B cell (primary cell): Measurements from ENCODE around the gene PPFIA1. TPM values are rescaled to one million over a fixed set of nuclear protein-coding genes. Genes with fewer than 3 reads are reported as not detected.

Experiments used
- ATAC-seq: fragments of 200-7000 bp; cut with Tn5 transposase; one replicate; pipeline ENCODE4 v1.10.0; 2021; ENCODE audit warnings: low read depth, mild to moderate bottlenecking, moderate number of reproducible peaks, moderate library complexity
- CTCF ChIA-PET: fragments of 350-600 bp; sonication (Branson Sonifier 250); formaldehyde crosslinking; loops from one replicate; lab custom pipeline; 2021; ENCODE audit warnings: antibody characterized with exemption, inconsistent platforms; lab: Charles Lee
- POLR2A ChIA-PET: fragments of 350-600 bp; sonication (Branson Sonifier 250); formaldehyde crosslinking; loops from one replicate; lab custom pipeline; 2021; ENCODE audit warnings: antibody characterized with exemption; lab: Charles Lee
- DNase-seq: peaks from one replicate; pipeline ENCODE4 v3.0.0; 2013
- H2AFZ ChIP-seq: 2 replicates; pipeline ENCODE4 v1.6.1; 2012; ENCODE audit warnings: mild to moderate bottlenecking, low read depth, low read length; ENCODE audit not compliant: insufficient read depth, poor library complexity, severe bottlenecking
- H3K27ac ChIP-seq, 2 donors: 1 replicate in 1 of 2; 2 replicates in 1 of 2; pipeline ENCODE4 v1.5.1; 2012 to 2013; ENCODE audit warnings: low read length in 2 of 2, mild to moderate bottlenecking in 2 of 2, moderate library complexity in 1 of 2
- H3K27me3 ChIP-seq, 4 experiments: fragments of 200-600 bp in 1 of 4; sonication (generic) in 1 of 4; replicated peaks in 1 of 4; 1 replicate in 2 of 4; 2 replicates in 2 of 4; pipeline versions ENCODE4 v1.6.1 to v1.7.0; 2013 to 2016; ENCODE audit warnings: low read length in 3 of 4, mild to moderate bottlenecking in 2 of 4, mixed read lengths in 1 of 4, moderate library complexity in 1 of 4; ENCODE audit not compliant: insufficient read depth in 4 of 4, control insufficient read depth in 3 of 4; ENCODE audit errors: control extremely low read depth in 1 of 4
- H3K36me3 ChIP-seq, 2 experiments: replicated peaks in 1 of 2; 1 replicate in 1 of 2; 2 replicates in 1 of 2; pipeline versions ENCODE4 v1.6.1 to v1.7.1; 2013; ENCODE audit warnings: low read length in 1 of 2; ENCODE audit not compliant: insufficient read depth in 2 of 2, control insufficient read depth in 1 of 2; ENCODE audit errors: control extremely low read depth in 1 of 2, extremely low read depth in 1 of 2
- H3K4me1 ChIP-seq, 2 donors: fragments of 200-600 bp in 1 of 2; sonication (generic) in 1 of 2; 1 replicate in 1 of 2; 2 replicates in 1 of 2; pipeline versions ENCODE4 v1.5.1 to v1.6.1; 2013 to 2017; ENCODE audit warnings: low read length in 2 of 2; ENCODE audit not compliant: control insufficient read depth in 2 of 2, insufficient read depth in 2 of 2
- H3K4me2 ChIP-seq: replicated peaks from 2 replicates; pipeline ENCODE3; 2012; ENCODE audit warnings: mild to moderate bottlenecking, low read depth, low read length; ENCODE audit not compliant: poor library complexity, severe bottlenecking
- H3K4me3 ChIP-seq, 5 experiments: fragments of 200-600 bp in 1 of 5; sonication (generic) in 1 of 5; 1 replicate in 3 of 5; 2 replicates in 2 of 5; pipeline versions ENCODE4 v1.5.1 to v1.7.0; 2011 to 2016; ENCODE audit warnings: low read length in 4 of 5, mild to moderate bottlenecking in 4 of 5, low read depth in 2 of 5, control low read depth in 1 of 5, moderate library complexity in 1 of 5; ENCODE audit not compliant: insufficient read depth in 1 of 5; ENCODE audit errors: control extremely low read depth in 1 of 5, extremely low read depth in 1 of 5
- H3K79me2 ChIP-seq: fragments of 200-600 bp; sonication (generic); one replicate; pipeline ENCODE4 v1.6.0; 2016; ENCODE audit warnings: low read length; ENCODE audit not compliant: control insufficient read depth, insufficient read depth
- H3K9ac ChIP-seq: fragments of 200-600 bp; sonication (generic); 2 replicates; pipeline ENCODE4 v1.6.1; 2017; ENCODE audit warnings: mild to moderate bottlenecking, low read length, moderate library complexity
- H3K9me3 ChIP-seq, 3 donors: one replicate each; pipeline versions ENCODE4 v1.6.1 to v1.7.1; 2013; ENCODE audit warnings: low read length in 2 of 3; ENCODE audit not compliant: control insufficient read depth in 2 of 3, insufficient read depth in 1 of 3; ENCODE audit errors: control extremely low read depth in 1 of 3
- H4K20me1 ChIP-seq: 2 replicates; pipeline ENCODE4 v1.6.0; 2012; ENCODE audit warnings: mild to moderate bottlenecking, low read length; ENCODE audit not compliant: insufficient read depth, control insufficient read depth, poor library complexity, severe bottlenecking
- H3K27ac Mint-ChIP-seq: one replicate; pipeline ENCODE4 v1.8.0; 2021; ENCODE audit warnings: mixed read lengths
- H3K27me3 Mint-ChIP-seq: one replicate; pipeline ENCODE4 v1.8.0; 2021; ENCODE audit warnings: mixed read lengths
- H3K4me1 Mint-ChIP-seq: one replicate; pipeline ENCODE4 v1.8.0; 2021; ENCODE audit warnings: mixed read lengths
- H3K4me3 Mint-ChIP-seq: one replicate; pipeline ENCODE4 v1.8.0; 2021; ENCODE audit warnings: mixed read lengths
- H3K9me3 Mint-ChIP-seq: one replicate; pipeline ENCODE4 v1.8.0; 2022; ENCODE audit warnings: mixed read lengths; ENCODE audit not compliant: insufficient read depth
- EZH2 ChIP-seq: IDR thresholded peaks from 2 replicates; pipeline ENCODE4 v1.6.1; 2012; ENCODE audit warnings: borderline replicate concordance, low read depth, mild to moderate bottlenecking, moderate library complexity, low read length; ENCODE audit not compliant: insufficient read depth, poor library complexity, severe bottlenecking
- WGBS: methylation state at CpG from one replicate; pipeline ENCODE4 v1.1.5; 2013; ENCODE audit warnings: missing lambda C conversion rate; ENCODE audit not compliant: insufficient coverage; 5-methylcytosine and 5-hydroxymethylcytosine counted together
- intact Hi-C: fragments of 100-400 bp; cut with micrococcal nuclease; formaldehyde crosslinking; loops from one replicate; pipeline ENCODE4 v1.10.0; 2022
- polyA plus RNA-seq: library from polyadenylated mRNA; depleted of rRNA; stranded (reverse); fragments of >200 nt; gene quantifications from 2 replicates; pipeline ENCODE4 v1.2.3, GENCODE V29; 2012
- total RNA-seq, 2 donors: library from RNA; stranded (reverse); fragments of 120-200 nt in 1 of 2; gene quantifications; 1 replicate in 1 of 2; 2 replicates in 1 of 2; pipeline versions ENCODE4 v1.2.3 to v1.2.4, GENCODE V29; 2013 to 2022
- TF ChIP-seq, protein P1 (sequence below): fragments of 200-600 bp; IDR thresholded peaks from one replicate; pipeline ENCODE4 v1.8.0; 2022; ENCODE audit warnings: antibody characterized with exemption, mild to moderate bottlenecking

The PPFIA1 gene
- total and polyA plus RNA-seq, 2 donors (not counting 1 experiment from before 2014, with no cell fraction given): 21.8 to 70.4 TPM

DNA sequence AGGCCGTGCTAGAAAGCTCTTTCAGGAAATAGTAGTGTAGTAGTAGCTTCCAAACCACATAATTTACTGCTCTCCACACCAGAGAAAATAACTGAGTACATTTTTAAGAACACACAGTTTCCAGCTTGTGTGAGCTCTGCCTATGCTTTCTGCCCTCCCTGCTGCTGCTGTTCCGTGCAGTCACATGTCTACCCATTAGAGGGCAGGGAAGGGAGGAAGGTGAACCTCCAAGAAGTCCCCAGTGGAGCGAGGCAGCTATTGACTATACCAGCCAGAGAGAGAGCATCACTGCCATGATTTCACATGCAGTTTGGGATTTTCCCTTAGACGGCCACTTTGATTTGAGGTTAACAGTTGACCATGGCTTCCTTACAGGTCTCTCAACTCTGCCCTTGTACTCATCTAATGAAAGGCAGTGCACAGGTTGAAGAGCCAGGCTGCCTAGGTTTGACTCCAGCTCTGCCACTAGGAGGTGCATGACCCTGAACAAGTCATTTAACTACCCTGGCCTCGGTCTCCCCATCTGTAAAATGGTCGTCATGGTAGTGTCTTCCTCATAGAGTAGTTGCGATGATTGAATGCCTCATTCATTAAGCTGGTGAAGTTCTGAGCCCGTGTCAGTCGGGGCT is 108.1 kb downstream of the PPFIA1 start:
- Mint-ChIP-seq H3K9me3 (no peaks in the 10 kb centered on the region), H3K4me3 (no peak overlapping the region), H3K27ac (no peak overlapping the region), H3K4me1 (no peaks in the 10 kb centered on the region), H3K27me3 (no peaks in the 10 kb centered on the region)
- Histone ChIP-seq H3K9ac (no peak overlapping the region), H3K9me3 (no peaks in the 10 kb centered on the region), H3K4me1 (no peaks in the 10 kb centered on the region), H3K36me3 (peaks cover 2 to 56% of the 10 kb centered on the region in 2 experiments), H3K27me3 (no peaks in the 10 kb centered on the region), H3K4me2 (no peak overlapping the region), H3K4me3 (no peak overlapping the region), H3K79me2 (no peaks in the 10 kb centered on the region), H2AFZ (no peak overlapping the region), H4K20me1 (no peaks in the 10 kb centered on the region), H3K27ac (no peak overlapping the region)
- ATAC-seq: no peak
- TF ChIP-seq EZH2: no peak
- TF ChIP-seq, protein P1, sequence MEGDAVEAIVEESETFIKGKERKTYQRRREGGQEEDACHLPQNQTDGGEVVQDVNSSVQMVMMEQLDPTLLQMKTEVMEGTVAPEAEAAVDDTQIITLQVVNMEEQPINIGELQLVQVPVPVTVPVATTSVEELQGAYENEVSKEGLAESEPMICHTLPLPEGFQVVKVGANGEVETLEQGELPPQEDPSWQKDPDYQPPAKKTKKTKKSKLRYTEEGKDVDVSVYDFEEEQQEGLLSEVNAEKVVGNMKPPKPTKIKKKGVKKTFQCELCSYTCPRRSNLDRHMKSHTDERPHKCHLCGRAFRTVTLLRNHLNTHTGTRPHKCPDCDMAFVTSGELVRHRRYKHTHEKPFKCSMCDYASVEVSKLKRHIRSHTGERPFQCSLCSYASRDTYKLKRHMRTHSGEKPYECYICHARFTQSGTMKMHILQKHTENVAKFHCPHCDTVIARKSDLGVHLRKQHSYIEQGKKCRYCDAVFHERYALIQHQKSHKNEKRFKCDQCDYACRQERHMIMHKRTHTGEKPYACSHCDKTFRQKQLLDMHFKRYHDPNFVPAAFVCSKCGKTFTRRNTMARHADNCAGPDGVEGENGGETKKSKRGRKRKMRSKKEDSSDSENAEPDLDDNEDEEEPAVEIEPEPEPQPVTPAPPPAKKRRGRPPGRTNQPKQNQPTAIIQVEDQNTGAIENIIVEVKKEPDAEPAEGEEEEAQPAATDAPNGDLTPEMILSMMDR: no peak
- WGBS: 82% methylated on average over 6 of the region's 9 CpGs
- DNase-seq: no peak
- ChIA-PET CTCF (no interaction called here), POLR2A (no interaction called here)
- intact Hi-C loops: no loop called here

DNA sequence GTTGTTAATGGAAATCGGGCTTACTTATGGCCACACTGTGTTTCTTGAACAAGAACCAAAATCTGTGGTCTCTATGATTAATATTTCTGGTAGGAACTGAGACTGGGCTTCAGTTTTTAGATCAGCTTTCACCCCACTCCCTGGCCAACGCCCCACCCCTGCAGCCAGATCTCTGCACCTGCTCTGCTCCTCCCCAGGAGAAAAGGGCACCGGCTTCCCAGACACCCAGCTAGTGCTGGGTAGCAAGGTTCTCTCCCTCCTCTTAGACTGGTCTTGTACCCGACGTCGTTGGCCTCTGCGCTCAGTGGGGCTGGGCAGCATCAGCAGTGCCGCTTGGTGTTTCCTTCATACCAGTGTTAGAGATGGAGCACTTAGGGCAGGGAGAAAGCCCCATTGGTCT is 110.9 kb downstream of the PPFIA1 start:
- H3K4me2 ChIP-seq: no peak overlapping the region
- no peak for ATAC-seq
- CTCF ChIA-PET: no interaction called here

More for the DNA sequence above, 110.9 kb downstream of the PPFIA1 start:
- POLR2A ChIA-PET: no interaction called here
- intact Hi-C loops: no loop called here
- no peaks in the 10 kb centered on the region for H4K20me1 ChIP-seq
- no peaks in the 10 kb centered on the region for H3K79me2 ChIP-seq
- TF ChIP-seq, protein P1: no peak
- no peak for TF ChIP-seq EZH2
- Mint-ChIP-seq H3K4me3 (no peak overlapping the region), H3K27ac (no peak overlapping the region), H3K9me3 (no peaks in the 10 kb centered on the region), H3K27me3 (no peaks in the 10 kb centered on the region), H3K4me1 (no peaks in the 10 kb centered on the region)
- no peak for DNase-seq
- no peaks in the 10 kb centered on the region for H3K27me3 ChIP-seq
- 85% methylated on average over 7 of the region's 8 CpGs for WGBS
- H2AFZ ChIP-seq: no peak overlapping the region
- no peak overlapping the region for H3K9ac ChIP-seq
- H3K36me3 ChIP-seq: peaks cover 0 to 39% of the 10 kb centered on the region in 2 experiments
- H3K4me3 ChIP-seq: no peak overlapping the region
- no peaks in the 10 kb centered on the region for H3K9me3 ChIP-seq
- H3K4me1 ChIP-seq: no peaks in the 10 kb centered on the region
- H3K27ac ChIP-seq: no peak overlapping the region
